BE2C (cell line): ENCODE data around the gene CAMTA1.

Experiments used
- DNase-seq: peaks from one replicate; pipeline ENCODE4 v3.0.0-alpha.2; 2020
- H3K27me3 ChIP-seq: fragments of 250-450 bp; sonication (Bioruptor Pico); 2 replicates; pipeline ENCODE4 v1.5.1; 2020; ENCODE audit warnings: mild to moderate bottlenecking
- H3K36me3 ChIP-seq: fragments of 250-450 bp; sonication (Bioruptor Pico); 2 replicates; pipeline ENCODE4 v1.5.1; 2020; ENCODE audit warnings: mild to moderate bottlenecking
- H3K4me1 ChIP-seq: fragments of 250-450 bp; sonication (Bioruptor Pico); 2 replicates; pipeline ENCODE4 v1.5.1; 2020
- H3K4me3 ChIP-seq: 2 replicates; pipeline ENCODE4 v1.5.1; 2011; ENCODE audit warnings: low read depth, low read length
- H3K9me3 ChIP-seq: fragments of 250-450 bp; sonication (Bioruptor Pico); 2 replicates; pipeline ENCODE4 v1.5.1; 2020
- TF ChIP-seq, protein P1 (sequence below): IDR thresholded peaks from 2 replicates; pipeline ENCODE4 v1.5.1; 2012; ENCODE audit warnings: mild to moderate bottlenecking, low read depth, low read length

Gene CAMTA1

DNA sequence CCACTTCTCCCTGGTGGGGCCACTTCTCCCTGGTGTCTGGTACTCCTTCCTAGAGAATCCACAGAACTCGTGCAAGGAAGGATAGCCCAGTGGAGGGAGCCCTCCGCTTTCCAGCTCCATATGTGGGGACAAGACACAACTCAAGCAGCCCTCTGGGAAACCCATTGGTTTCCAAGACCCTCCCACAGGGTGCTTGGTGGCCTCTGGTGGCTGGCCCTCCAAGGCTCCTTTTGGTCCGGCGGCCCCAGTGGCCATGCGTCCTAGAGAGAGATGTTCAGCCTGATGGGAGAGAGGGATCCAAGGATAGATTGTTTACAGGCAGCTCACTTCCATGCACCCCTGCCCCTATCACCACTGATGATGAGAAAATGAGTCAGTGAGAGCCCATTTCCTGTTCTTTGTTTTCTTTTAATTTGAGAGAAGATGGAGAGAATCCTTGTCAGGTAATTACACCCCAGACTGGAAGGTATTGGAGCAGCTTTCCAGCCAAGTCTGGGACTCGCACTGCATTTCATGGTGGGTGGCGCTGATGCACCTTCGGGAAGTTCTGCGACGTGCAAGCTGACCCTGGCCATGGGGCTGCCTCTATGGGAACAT is 499.7 kb downstream of the CAMTA1 start:
- no peaks in the 10 kb centered on the region for H3K9me3 ChIP-seq

DNA sequence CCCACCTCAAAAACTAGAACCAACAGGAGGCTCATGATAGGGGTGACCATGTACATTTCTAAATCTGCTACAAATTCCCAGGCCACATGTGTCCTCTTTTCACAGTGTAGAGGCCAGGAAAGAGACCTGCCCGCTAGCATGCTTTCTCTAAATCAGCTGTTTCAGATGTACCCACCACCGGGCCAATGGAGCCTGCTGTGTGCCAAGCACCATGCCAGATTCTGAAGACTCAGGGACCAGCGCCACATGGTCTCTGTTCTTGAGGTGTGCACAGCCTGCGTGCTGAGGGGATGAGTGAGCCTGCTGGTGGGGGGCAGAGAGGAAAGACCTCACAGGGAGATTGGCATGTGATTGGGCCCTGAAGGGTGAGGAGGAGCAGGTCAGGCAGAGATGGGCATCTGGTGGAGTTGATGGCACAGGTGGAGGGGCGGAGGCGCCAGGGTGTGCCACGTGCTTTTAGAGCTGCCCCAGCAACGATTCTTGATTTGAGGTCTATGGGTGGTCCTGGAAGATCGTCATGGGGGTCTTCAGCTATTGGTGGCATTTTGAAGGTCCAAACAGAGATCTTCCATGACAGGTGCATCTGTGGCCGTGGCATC is 500.7 kb downstream of the CAMTA1 start:
- Histone ChIP-seq H3K27me3 (no peaks in the 10 kb centered on the region), H3K36me3 (no peaks in the 10 kb centered on the region), H3K9me3 (no peaks in the 10 kb centered on the region), H3K4me3 (no peak overlapping the region), H3K4me1 (no peaks in the 10 kb centered on the region)
- DNase-seq: no peak
- TF ChIP-seq, protein P1, sequence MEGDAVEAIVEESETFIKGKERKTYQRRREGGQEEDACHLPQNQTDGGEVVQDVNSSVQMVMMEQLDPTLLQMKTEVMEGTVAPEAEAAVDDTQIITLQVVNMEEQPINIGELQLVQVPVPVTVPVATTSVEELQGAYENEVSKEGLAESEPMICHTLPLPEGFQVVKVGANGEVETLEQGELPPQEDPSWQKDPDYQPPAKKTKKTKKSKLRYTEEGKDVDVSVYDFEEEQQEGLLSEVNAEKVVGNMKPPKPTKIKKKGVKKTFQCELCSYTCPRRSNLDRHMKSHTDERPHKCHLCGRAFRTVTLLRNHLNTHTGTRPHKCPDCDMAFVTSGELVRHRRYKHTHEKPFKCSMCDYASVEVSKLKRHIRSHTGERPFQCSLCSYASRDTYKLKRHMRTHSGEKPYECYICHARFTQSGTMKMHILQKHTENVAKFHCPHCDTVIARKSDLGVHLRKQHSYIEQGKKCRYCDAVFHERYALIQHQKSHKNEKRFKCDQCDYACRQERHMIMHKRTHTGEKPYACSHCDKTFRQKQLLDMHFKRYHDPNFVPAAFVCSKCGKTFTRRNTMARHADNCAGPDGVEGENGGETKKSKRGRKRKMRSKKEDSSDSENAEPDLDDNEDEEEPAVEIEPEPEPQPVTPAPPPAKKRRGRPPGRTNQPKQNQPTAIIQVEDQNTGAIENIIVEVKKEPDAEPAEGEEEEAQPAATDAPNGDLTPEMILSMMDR: no peak

More for the DNA sequence above, 499.7 kb downstream of the CAMTA1 start:
- no peak overlapping the region for H3K4me3 ChIP-seq
- DNase-seq: no peak
- no peaks in the 10 kb centered on the region for H3K36me3 ChIP-seq
- no peaks in the 10 kb centered on the region for H3K4me1 ChIP-seq
- no peaks in the 10 kb centered on the region for H3K27me3 ChIP-seq
- TF ChIP-seq, protein P1: no peak

DNA sequence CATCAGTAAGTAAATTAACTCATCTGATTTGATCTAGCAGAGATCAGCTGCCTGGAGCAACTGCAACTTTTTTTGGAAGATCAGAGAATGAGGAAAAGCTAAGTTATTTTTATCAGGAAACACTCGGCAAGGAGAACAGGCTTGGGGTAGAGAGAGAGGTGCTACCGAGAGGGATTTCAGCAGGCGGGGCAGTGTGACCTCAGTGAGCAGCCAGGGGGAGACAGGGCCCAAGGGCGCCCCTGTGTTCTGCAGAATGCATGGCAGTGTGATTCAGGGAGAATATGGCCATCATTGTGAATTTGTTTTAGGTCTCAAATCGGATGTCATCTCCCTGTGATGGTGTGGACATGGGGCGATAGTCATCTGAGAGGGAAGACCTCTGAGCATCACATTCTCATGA is 501.8 kb downstream of the CAMTA1 start:
- H3K27me3 ChIP-seq: no peaks in the 10 kb centered on the region
- no peaks in the 10 kb centered on the region for H3K4me1 ChIP-seq
- no peaks in the 10 kb centered on the region for H3K36me3 ChIP-seq
- no peak for DNase-seq
- no peaks in the 10 kb centered on the region for H3K9me3 ChIP-seq
- H3K4me3 ChIP-seq: no peak overlapping the region
- TF ChIP-seq, protein P1: no peak

DNA sequence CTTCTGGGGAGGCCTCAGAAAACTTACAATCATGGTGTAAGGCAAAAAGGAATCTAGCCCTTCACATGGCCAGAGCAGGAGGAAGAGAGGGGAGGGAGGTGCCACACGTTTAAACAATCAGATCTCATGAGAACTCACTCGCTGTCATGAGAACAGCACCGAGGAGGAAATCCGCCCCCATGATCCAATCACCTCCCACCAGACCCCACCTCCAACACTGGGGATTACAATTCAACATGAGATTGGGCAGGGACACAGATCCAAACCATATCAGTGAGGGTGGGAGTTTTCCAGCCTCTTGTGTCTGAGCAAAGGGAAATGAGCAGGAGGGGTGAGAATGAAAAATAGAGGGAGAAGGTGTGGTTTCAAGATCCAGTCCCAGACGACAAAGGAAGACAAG is 503.7 kb downstream of the CAMTA1 start:
- no peak overlapping the region for H3K4me3 ChIP-seq
- H3K27me3 ChIP-seq: no peaks in the 10 kb centered on the region
- TF ChIP-seq, protein P1: no peak
- H3K4me1 ChIP-seq: peaks cover 11% of the 10 kb centered on the region
- DNase-seq: no peak
- no peaks in the 10 kb centered on the region for H3K36me3 ChIP-seq
- H3K9me3 ChIP-seq: no peaks in the 10 kb centered on the region

DNA sequence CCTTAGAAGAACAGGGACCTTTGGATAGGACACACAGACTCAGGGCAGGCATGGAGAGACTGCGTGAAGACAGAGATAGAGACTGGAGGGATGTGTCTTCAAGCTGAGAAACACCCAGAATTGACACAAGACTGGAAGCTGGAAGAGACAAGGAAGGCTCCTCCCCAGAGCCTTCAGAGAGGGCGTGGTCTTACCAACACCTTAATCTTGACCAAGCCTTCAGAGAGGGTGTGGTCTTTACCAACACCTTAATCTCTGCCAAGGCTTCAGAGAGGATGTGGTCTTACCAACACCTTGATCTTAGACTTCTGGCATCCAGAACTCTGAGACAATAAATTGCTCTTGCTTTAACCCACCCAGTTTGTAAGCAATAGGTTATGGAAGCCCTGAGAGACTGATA is 504.4 kb downstream of the CAMTA1 start:
- Histone ChIP-seq H3K4me3 (no peak overlapping the region), H3K9me3 (no peaks in the 10 kb centered on the region), H3K27me3 (no peaks in the 10 kb centered on the region), H3K4me1 (peaks cover 15% of the 10 kb centered on the region), H3K36me3 (no peaks in the 10 kb centered on the region)
- DNase-seq: no peak
- TF ChIP-seq, protein P1: no peak

DNA sequence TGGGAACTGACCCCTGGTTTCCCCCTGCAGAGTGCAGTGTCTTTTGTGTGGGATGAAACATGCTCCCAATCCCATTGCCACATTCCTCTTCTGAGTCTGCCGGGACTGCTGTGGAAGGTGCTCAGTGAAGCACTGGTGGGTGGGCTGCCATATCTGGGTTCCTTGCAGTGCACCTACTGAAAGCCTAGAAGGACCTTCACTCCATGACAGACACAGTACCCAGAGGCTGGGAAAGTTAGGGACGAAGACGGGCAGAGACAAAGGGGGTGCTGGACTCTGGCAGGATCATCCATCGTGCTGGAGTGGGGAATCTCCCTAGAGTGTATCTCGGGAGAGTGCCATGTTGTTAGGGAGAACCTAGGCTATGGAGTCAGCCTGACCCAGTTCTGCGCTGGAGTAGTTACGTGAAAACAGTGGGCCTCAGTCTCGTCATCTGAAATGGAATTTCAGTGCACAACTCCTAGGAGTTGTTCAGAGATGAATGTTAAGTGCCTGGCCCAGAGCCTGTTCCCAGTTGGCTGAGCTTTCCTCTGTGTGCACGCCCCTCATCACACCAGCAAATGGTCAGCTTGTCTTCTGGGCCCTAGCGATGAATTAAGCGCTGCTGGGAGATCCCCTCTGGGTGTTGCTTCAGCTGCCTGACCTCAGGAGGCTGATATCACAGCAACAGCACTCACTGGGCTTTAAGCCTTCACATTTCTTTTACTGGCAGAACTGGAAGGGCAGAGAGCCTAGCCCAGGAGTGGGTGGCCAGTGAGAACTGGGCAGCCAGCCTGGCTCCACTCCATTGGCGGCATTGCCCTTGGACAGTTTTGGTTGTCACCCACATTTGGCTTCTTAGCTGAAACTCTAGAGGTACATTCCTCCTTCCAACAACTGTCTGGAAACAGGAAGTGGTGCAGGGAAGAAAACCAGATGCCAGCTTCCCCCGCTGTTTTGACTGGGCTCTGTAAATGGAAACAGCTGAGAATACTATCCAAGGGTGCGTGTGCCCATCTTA is 506.0 kb downstream of the CAMTA1 start:
- no peak for DNase-seq
- peaks cover 15% of the 10 kb centered on the region for H3K4me1 ChIP-seq
- H3K27me3 ChIP-seq: no peaks in the 10 kb centered on the region
- H3K36me3 ChIP-seq: no peaks in the 10 kb centered on the region
- TF ChIP-seq, protein P1: no peak
- H3K4me3 ChIP-seq: no peak overlapping the region
- no peaks in the 10 kb centered on the region for H3K9me3 ChIP-seq
